Mesothelial cell of epicardium (in vitro differentiated cells): Measurements from ENCODE around the gene AMH. TPM values are rescaled to one million over a fixed set of nuclear protein-coding genes. Genes with fewer than 3 reads are reported as not detected.

Experiments
- DNase-seq, 2 experiments: peaks; one replicate each; pipeline ENCODE4 v3.0.0; 2021; ENCODE audit warnings: low spot score in 2 of 2; ENCODE audit not compliant: unreplicated experiment in 2 of 2
- H3K27ac Mint-ChIP-seq: 2 replicates; pipeline ENCODE4 v1.8.0; 2021; ENCODE audit warnings: mixed read lengths
- H3K27me3 Mint-ChIP-seq: 2 replicates; pipeline ENCODE4 v1.8.0; 2021; ENCODE audit warnings: low read depth, mixed read lengths
- H3K36me3 Mint-ChIP-seq: 2 replicates; pipeline ENCODE4 v1.8.0; 2021; ENCODE audit warnings: mixed read lengths
- H3K4me1 Mint-ChIP-seq: 2 replicates; pipeline ENCODE4 v1.8.0; 2021; ENCODE audit warnings: mixed read lengths
- H3K4me3 Mint-ChIP-seq: 2 replicates; pipeline ENCODE4 v1.8.0; 2021; ENCODE audit warnings: mild to moderate bottlenecking, moderate library complexity, mixed read lengths
- H3K9me3 Mint-ChIP-seq: 2 replicates; pipeline ENCODE4 v1.8.0; 2021; ENCODE audit warnings: mixed read lengths
- total RNA-seq: library from RNA; stranded (reverse); gene quantifications from 3 replicates; pipeline ENCODE4 v1.2.1, GENCODE V29; 2021
- TF ChIP-seq, protein P1 (sequence below): fragments of 200-600 bp; sonication (generic); IDR thresholded peaks from one replicate; pipeline ENCODE4 v1.5.0; 2021; ENCODE audit warnings: antibody characterized with exemption; ENCODE audit not compliant: unreplicated experiment

AMH gene
- total RNA-seq, 1 donor from 2014 or later = 50.1 TPM

DNA sequence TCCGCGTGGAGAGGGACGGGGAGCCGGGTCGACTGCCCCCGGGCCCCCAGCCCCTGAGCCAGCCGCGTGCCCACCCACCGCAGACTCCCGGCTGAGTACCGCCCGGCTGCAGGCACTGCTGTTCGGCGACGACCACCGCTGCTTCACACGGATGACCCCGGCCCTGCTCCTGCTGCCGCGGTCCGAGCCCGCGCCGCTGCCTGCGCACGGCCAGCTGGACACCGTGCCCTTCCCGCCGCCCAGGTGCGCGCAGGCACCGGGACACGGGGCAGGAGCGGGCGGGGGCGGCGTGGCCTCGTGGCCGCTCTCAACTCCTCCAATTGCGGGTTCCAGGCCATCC is 1.6 kb downstream of the AMH start:
- peaks cover 17% of the 10 kb centered on the region for H3K27me3 Mint-ChIP-seq
- H3K9me3 Mint-ChIP-seq = no peaks in the 10 kb centered on the region

DNA sequence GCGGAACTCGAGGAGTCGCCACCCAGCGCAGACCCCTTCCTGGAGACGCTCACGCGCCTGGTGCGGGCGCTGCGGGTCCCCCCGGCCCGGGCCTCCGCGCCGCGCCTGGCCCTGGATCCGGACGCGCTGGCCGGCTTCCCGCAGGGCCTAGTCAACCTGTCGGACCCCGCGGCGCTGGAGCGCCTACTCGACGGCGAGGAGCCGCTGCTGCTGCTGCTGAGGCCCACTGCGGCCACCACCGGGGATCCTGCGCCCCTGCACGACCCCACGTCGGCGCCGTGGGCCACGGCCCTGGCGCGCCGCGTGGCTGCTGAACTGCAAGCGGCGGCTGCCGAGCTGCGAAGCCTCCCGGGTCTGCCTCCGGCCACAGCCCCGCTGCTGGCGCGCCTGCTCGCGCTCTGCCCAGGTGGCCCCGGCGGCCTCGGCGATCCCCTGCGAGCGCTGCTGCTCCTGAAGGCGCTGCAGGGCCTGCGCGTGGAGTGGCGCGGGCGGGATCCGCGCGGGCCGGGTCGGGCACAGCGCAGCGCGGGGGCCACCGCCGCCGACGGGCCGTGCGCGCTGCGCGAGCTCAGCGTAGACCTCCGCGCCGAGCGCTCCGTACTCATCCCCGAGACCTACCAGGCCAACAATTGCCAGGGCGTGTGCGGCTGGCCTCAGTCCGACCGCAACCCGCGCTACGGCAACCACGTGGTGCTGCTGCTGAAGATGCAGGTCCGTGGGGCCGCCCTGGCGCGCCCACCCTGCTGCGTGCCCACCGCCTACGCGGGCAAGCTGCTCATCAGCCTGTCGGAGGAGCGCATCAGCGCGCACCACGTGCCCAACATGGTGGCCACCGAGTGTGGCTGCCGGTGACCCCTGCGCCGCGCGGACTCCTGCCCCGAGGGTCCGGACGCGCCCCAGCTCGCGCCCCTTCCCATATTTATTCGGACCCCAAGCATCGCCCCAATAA is 2.3 kb downstream of the AMH start:
- H3K4me1 Mint-ChIP-seq = peaks cover 3% of the 10 kb centered on the region
- H3K9me3 Mint-ChIP-seq = no peaks in the 10 kb centered on the region
- TF ChIP-seq, protein P1, sequence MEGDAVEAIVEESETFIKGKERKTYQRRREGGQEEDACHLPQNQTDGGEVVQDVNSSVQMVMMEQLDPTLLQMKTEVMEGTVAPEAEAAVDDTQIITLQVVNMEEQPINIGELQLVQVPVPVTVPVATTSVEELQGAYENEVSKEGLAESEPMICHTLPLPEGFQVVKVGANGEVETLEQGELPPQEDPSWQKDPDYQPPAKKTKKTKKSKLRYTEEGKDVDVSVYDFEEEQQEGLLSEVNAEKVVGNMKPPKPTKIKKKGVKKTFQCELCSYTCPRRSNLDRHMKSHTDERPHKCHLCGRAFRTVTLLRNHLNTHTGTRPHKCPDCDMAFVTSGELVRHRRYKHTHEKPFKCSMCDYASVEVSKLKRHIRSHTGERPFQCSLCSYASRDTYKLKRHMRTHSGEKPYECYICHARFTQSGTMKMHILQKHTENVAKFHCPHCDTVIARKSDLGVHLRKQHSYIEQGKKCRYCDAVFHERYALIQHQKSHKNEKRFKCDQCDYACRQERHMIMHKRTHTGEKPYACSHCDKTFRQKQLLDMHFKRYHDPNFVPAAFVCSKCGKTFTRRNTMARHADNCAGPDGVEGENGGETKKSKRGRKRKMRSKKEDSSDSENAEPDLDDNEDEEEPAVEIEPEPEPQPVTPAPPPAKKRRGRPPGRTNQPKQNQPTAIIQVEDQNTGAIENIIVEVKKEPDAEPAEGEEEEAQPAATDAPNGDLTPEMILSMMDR = no peak
- DNase-seq = no peak
- peaks cover 17% of the 10 kb centered on the region for H3K27me3 Mint-ChIP-seq
- H3K4me3 Mint-ChIP-seq = no peak overlapping the region
- no peak overlapping the region for H3K27ac Mint-ChIP-seq
- peaks cover 2% of the 10 kb centered on the region for H3K36me3 Mint-ChIP-seq

More for the DNA sequence above, 1.6 kb downstream of the AMH start:
- Mint-ChIP-seq H3K4me1 (peaks cover 3% of the 10 kb centered on the region), H3K27ac (no peak overlapping the region), H3K4me3 (no peak overlapping the region), H3K36me3 (peaks cover 4% of the 10 kb centered on the region)
- DNase-seq = no peak
- TF ChIP-seq, protein P1 = no peak

DNA sequence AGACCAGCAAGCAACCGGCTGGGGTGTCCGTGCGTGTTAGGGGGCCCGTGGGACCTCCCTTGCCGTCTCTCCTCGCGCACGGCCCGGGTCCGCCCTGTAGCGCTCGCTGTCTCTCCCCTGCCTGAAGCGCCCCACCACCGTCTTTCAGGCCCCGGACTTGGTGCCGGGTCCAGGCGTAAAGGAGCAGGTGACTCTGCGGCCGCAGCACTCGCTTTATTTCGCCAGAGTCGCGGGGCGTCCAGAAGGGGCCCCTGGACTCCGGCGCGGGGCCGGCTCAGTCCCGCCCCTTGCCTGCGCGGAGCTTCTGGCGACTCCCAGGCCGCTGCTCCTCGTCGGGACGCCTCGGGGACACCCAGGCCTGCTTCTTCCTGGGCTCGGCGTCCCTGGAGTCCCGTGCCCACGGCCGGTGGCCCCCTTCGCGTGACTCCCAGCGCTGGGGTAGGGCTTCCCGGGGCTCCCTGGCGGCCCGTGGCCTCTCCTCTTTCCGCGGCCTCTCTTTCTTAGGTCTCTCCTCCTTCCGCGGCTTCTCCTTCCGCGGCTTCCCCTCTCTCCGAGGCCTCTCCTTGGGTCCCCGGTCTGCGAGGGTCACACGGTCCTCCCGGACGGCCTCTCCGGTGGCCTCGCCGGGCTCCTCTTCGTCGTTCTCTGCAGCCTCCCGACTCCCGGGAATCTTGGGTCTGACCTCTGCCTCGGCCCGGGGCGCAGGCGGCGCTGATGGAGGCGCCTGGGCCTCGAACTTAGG is 3.1 kb downstream of the AMH start:
- Mint-ChIP-seq H3K27me3 (peaks cover 17% of the 10 kb centered on the region), H3K27ac (no peak overlapping the region), H3K4me1 (peaks cover 3% of the 10 kb centered on the region), H3K9me3 (no peaks in the 10 kb centered on the region), H3K4me3 (no peak overlapping the region), H3K36me3 (peaks cover 2% of the 10 kb centered on the region)
- TF ChIP-seq, protein P1 = no peak
- no peak for DNase-seq

DNA sequence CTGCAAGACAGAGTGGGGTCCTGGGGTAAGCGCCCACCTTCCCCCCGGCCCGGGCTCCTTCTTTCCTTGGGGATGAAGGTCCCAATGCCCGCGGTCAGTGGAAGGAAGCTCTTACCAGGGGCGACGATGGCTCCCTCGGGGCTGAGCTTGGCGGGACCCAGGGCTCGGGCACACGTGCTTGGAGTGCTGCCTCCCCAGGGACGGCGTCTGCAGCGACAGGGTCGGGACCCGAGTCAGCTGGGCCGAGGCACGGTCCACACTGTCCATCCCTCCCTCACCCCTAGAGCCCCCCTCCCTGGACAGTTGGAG is 3.6 kb downstream of the AMH start:
- Mint-ChIP-seq H3K9me3 (no peaks in the 10 kb centered on the region), H3K27ac (no peak overlapping the region), H3K4me1 (peaks cover 3% of the 10 kb centered on the region), H3K4me3 (no peak overlapping the region), H3K36me3 (peaks cover 2% of the 10 kb centered on the region), H3K27me3 (peaks cover 17% of the 10 kb centered on the region)
- TF ChIP-seq, protein P1 = no peak
- DNase-seq = no peak

DNA sequence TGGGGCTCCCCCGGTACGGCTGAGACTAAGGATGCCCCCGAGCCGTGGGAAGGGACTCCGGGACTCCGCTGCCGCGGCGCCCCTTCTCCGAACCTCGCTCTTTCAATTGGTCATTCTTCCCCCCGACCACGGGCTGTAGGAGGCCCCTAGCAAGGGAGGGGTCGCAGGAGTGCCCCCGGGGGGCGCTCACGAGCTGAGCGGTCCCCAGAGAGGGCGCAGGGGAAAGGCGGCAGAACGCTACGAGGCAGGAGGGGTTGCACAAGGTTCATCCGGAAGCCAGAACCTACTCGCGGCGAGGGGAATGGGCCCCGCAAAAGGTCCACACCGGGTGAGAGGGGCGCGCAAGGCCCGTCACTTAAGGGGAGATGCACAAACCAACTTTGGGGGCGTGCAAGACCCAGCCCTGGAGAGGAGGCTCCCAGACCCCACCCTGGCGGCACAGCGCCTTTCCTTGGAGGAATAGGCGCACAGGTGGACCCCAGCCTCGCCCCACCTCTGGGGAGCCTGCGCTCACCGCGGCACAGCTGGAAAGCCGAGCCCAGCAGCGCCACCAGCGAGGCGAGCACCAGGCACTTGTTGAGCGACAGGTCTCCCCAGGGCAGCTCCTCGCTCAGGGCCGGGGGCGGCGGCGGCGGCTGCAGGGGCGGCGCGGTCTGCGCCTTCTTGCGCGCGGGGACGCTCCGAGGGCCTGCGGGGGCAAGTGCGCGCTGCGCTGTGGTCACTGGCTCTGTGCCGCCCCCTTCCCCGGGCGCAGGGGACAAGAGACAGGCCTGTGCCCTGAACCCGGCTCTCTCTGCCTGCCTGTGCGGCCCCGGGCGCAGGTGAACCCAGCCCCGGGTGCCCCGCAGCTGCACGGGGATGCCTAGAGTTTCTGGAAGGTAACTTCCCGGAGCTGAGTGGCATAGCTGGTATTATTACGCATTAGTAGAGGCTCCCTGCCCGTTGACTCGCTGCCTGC is 4.3 kb downstream of the AMH start:
- TF ChIP-seq, protein P1 = no peak
- Mint-ChIP-seq H3K4me3 (peak overlapping the region; percentile 72), H3K27ac (no peak overlapping the region)

More for the DNA sequence above, 4.3 kb downstream of the AMH start:
- DNase-seq = no peak
- Mint-ChIP-seq H3K27me3 (peaks cover 17% of the 10 kb centered on the region), H3K9me3 (no peaks in the 10 kb centered on the region), H3K36me3 (peaks cover 2% of the 10 kb centered on the region), H3K4me1 (peaks cover 3% of the 10 kb centered on the region)
